Left renal cortex interstitium (tissue), 4 donors: ENCODE data around the gene TAF9. TPM values are rescaled to one million over a fixed set of nuclear protein-coding genes. Genes with fewer than 3 reads are reported as not detected.
"Not testable (repeated sequence)": the region's sequence is repeated elsewhere in the genome, so short reads cannot be mapped to it uniquely, and the experiment has no call there.

Experiments used
- DNase-seq, 4 donors: peaks; one replicate each; pipeline ENCODE4 v3.0.0-alpha.2; 2013; ENCODE audit warnings: low read depth in 4 of 4, low spot score in 2 of 4, missing footprints in 1 of 4
- polyA plus RNA-seq, 4 donors: library from polyadenylated mRNA; unstranded; fragments of 120-200 nt; gene quantifications; one replicate each; pipeline ENCODE4 v1.2.1, GENCODE V29; 2013; ENCODE audit not compliant: insufficient read length in 4 of 4

The TAF9 gene, protein sequence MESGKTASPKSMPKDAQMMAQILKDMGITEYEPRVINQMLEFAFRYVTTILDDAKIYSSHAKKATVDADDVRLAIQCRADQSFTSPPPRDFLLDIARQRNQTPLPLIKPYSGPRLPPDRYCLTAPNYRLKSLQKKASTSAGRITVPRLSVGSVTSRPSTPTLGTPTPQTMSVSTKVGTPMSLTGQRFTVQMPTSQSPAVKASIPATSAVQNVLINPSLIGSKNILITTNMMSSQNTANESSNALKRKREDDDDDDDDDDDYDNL
- polyA plus RNA-seq = 10 to 100 TPM; 49.3 to 64.6 (median 52.9) TPM

- DNase-seq = peak; percentile 89 to 95 (median 92)
Measured at GRCh38 chr5:69369340-69370121, at the start of gene TAF9, which contains the start of the genes AK6 and RAD17. TSS of gene TAF9 (minus strand) at chr5:69369520. CDS start at chr5:69365737, 3,783 bp downstream. TSS of gene AK6 (minus strand) at chr5:69369520. CDS start at chr5:69369490, 30 bp downstream. TSS of gene RAD17 (plus strand) at chr5:69369818. CDS start at chr5:69372209, 2,391 bp downstream.

GRCh38 chr5:69418554-69418953 is 49.2 kb upstream of the TAF9 start:
- DNase-seq = no peak

DNA sequence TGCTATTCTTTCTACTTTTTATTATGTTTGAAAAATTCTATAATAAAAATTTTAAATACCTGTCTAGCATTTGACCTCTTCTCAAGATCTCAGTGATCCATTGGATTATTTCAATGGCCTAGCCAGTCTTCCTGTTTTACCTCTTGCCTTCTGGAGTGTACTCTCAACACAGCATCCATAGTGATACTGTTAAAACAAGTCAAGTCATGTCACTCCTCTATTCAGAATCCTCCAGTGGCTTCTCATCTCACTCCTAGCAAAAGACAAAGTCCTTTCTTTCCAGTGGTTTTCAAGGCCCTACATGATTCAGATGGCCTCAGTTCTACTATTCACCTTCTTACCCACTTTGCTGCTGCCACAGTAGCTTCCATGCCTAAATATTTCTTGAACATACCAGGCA is 47.4 kb upstream of the TAF9 start:
- DNase-seq = no peak

GRCh38 chr5:69416180-69416579 is 46.9 kb upstream of the TAF9 start:
- DNase-seq = no peak

DNA sequence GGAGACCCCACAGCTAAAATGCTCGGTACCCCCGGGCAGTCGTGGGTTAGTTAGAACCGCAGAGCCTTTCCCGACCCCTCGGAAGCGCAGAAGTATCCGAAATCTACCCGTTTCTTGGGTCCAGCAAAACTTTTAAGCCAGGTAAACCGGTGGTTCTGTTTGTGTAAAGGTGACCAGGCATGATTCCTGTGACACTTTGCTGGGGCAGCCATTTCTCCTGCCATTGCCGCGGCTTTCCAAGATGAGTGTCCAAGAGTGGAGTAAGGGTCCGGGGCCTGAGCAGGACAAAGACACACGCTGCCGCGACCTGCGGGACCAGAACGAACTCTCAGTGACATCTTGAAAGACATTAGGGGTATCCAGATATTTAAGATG is 46.3 kb upstream of the TAF9 start:
- DNase-seq = peak in 3 of 4 donors; percentile 20 to 24 (median 23)

DNA sequence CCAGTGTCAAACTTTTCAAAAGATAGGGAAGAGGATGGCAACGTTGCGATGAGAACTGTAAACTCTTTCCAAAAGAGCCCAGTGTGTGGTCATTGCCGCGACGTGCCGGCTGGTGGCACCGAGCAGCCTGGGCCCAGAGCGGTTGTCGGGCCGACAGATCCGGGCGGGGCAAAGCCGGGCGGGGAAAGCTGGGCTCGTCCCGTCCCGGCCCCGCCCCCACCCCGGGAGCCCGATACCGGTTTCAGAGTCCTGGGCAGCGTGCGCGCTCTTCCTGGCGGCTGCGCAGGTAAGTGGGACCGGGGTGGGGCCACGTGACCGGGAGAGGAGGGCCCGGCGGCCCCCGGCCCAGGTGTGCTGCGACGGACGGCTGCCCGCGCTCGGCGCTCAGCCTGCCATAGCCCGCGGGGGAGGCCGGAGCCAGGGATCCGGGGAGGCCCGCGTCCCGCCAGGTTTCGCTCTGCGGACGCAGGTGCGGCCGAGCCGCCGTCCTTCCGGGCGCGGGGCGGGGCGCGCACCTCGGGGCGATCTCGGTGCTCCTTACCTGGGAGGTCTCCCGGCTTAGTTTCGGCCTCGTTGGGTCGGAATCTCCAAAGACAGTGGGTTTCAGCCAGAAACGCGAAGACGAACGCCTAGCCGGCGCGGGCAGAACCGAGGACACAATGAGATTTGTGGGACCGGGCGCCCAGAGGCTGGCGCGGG is 45.7 kb upstream of the TAF9 start, which contains the start of gene MARVELD2:
MARVELD2 (plus strand) TSS at position 232 of the 699 bp plus-strand sequence. CDS start 4,270 bp downstream, outside the sequence.
- peak in 3 of 4 donors; percentile 57 to 73 (median 63) for DNase-seq

DNA sequence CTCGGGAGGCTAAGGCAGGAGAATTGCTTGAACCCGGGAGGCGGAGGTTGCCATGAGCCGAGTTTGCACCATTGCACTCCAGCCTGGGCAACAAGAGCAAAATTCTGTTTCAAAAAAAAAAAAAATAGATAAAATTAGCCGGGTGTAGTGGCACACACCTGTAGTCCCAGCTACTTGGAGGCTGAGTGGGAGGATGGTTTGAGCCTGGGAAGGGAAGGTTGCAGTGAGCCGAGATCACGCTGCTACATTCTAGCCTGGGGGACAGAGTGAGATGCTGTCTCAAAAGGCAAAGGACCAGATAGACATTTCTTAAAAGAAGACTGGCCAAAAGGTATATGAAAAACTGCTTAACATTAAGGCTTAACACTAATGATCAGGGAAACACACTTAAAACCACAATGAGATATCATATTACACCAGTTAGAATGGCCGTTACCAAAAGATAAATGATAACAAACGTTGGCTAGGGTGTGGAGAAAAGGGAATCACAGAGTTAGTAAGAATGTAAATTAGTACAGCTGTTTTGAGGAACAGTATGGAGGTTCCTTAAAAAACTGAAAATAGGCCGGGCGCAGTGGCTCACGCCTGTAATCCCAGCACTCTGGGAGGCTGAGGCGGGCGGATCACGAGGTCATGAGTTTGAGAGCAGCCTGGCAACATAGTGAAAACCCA is 35.5 kb upstream of the TAF9 start:
- no peak for DNase-seq

- no peak for DNase-seq
Measured at GRCh38 chr5:69378376-69378775, 9.1 kb upstream of the TAF9 start.

DNA sequence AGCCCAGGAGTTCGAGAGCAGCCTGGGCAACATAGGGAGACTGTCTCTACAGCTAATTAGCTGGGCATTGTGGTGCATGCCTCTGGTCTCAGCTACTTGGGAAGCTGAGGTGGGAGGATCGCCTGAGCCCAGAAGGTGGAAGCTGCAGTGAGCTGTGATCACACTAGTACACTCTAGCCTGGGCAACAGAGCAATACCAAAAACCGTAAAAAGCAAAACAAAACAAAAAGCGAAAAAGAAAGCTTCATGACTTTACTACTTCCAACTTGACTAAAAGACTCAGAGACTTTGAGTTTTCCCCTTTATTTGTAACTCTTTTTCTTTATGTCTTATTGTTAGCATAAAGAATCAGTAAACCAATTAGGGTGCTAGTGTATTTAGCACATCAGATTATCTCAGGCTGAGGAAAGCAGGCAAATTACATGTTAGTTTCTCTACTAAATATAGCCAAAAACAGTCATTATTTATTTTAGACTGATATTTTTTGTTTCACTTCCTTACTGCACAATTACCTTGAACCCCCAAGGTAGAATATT is 5.7 kb upstream of the TAF9 start:
- no peak for DNase-seq

DNA sequence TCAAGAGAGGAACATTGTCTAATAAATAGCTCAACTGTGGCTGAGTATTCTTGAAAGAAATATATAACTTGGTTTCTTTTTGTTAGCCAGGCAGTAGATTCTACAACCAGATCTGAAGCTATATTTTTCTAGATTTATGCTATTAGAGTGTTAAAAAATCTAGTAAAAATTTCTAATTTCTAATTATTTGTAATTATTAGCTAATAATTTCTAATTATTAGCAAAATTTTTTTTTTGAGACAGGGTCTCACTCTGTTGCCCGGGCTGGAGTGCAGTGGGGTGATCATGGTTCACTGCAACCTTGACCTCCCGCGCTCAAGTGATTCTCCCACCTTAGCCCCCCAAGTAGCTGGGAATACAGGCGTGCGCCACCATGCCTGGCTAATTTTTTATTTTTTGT is 3.1 kb upstream of the TAF9 start:
- DNase-seq = no peak

GRCh38 chr5:69370335-69370734 is 1.0 kb upstream of the TAF9 start:
- not testable (repeated sequence) for DNase-seq

- DNase-seq = peak; percentile 38 to 50 (median 40)
Measured at GRCh38 chr5:69368458-69369339, 621 bp downstream of the TAF9 start.

- DNase-seq = no peak
Measured at GRCh38 chr5:69367697-69368279, 1.5 kb downstream of the TAF9 start.

GRCh38 chr5:69364850-69365249 is 4.5 kb downstream of the TAF9 start:
- no peak for DNase-seq

- no peak for DNase-seq
Measured at GRCh38 chr5:69364414-69364813, 4.9 kb downstream of the TAF9 start.

DNA sequence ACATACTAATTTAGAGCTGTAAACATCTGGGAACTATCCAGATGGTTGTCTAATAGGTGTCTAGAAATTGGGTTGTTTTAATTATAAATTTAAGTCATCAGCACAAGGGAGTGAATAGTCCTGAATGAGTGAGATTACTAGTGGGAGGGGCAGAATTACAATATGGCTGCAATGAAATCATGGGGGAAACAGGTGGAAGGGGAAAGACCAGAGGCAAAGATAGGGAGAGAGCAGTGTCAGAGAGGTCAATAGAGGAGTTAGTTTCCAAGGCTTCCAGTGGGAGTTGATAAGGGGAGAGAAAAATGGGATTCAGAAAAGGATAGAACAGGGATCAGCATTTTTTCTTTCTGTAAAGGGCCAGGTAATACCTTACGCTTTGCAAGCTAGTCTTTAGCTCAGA is 8.9 kb downstream of the TAF9 start:
- no peak for DNase-seq

GRCh38 chr5:69359699-69360098 is 9.6 kb downstream of the TAF9 start:
- no peak for DNase-seq

GRCh38 chr5:69350664-69351063 is 18.7 kb downstream of the TAF9 start:
- no peak for DNase-seq

DNA sequence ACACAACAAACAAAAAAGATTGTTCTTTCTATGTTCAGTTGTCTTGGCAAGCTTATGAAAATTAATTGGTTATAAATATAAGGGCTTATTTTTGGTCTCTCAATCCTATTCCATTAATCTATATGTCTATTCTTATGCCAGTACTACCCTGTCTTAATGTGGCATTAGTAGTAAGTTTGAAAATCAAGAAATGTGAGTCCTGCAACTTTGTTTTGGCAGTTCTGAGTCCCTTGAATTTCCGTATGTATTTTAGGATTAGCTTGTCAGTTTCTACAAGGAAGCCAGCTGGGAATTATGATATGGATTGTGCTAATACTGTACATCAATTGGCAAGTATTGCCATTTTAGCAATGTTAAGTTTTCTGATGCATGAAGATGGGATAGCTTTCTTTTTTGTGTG is 26.2 kb downstream of the TAF9 start:
- no peak for DNase-seq
